HG03139 (cell line): ENCODE measurements around the gene WNT2.

Source experiments
- ATAC-seq: cut with Tn5 transposase; IDR thresholded peaks from one replicate; pipeline ENCODE4 v1.9.1; 2021; ENCODE audit not compliant: unreplicated experiment

Gene WNT2

GRCh38 chr7:117322741-117323304 is at the start of gene WNT2:
Gene WNT2, minus strand, starts transcription at chr7:117323058. Its CDS starts 69 bp downstream, at chr7:117322989.
- ATAC-seq, result no peak

GRCh38 chr7:117372073-117372472 is 49.2 kb upstream of the WNT2 start:
- no peak for ATAC-seq

- ATAC-seq, result no peak
Measured at GRCh38 chr7:117364339-117365080, 41.7 kb upstream of the WNT2 start.

- ATAC-seq, result no peak
Measured at GRCh38 chr7:117362294-117362888, 39.5 kb upstream of the WNT2 start.

GRCh38 chr7:117350027-117350426 is 27.2 kb upstream of the WNT2 start:
- ATAC-seq, result no peak

GRCh38 chr7:117349570-117349969 is 26.7 kb upstream of the WNT2 start:
- no peak for ATAC-seq

GRCh38 chr7:117347962-117348672 is 25.3 kb upstream of the WNT2 start:
- ATAC-seq, result no peak

- no peak for ATAC-seq
Measured at GRCh38 chr7:117347480-117347879, 24.6 kb upstream of the WNT2 start.

GRCh38 chr7:117346161-117346560 is 23.3 kb upstream of the WNT2 start:
- ATAC-seq, result no peak

GRCh38 chr7:117338020-117338419 is 15.2 kb upstream of the WNT2 start:
- ATAC-seq, result no peak

- no peak for ATAC-seq
Measured at GRCh38 chr7:117333168-117333567, 10.3 kb upstream of the WNT2 start.

GRCh38 chr7:117332031-117332430 is 9.2 kb upstream of the WNT2 start:
- no peak for ATAC-seq

- ATAC-seq, result no peak
Measured at GRCh38 chr7:117325836-117326235, 3.0 kb upstream of the WNT2 start.

GRCh38 chr7:117324960-117325359 is 2.1 kb upstream of the WNT2 start:
- ATAC-seq, result no peak

- no peak for ATAC-seq
Measured at GRCh38 chr7:117323851-117324711, 1.2 kb upstream of the WNT2 start.

- ATAC-seq, result no peak
Measured at GRCh38 chr7:117323305-117323850, 520 bp upstream of the WNT2 start.

GRCh38 chr7:117320523-117320922 is 2.3 kb downstream of the WNT2 start:
- no peak for ATAC-seq

- ATAC-seq, result no peak
Measured at GRCh38 chr7:117319181-117319580, 3.7 kb downstream of the WNT2 start.

- no peak for ATAC-seq
Measured at GRCh38 chr7:117313582-117313981, 9.3 kb downstream of the WNT2 start.
